Panc1 (cell line): ENCODE measurements around the gene NDUFA12.

Source experiments
- POLR2AphosphoS5 ChIP-seq: IDR thresholded peaks from 2 replicates; pipeline ENCODE4 v1.6.1; 2012; ENCODE audit warnings: mild to moderate bottlenecking, low read depth, low read length, moderate library complexity
- SIN3A ChIP-seq: IDR thresholded peaks from 2 replicates; pipeline ENCODE4 v1.6.1; 2012; ENCODE audit warnings: low read depth, mild to moderate bottlenecking, low read length, moderate library complexity, borderline replicate concordance; ENCODE audit not compliant: insufficient read depth
- TCF7L2 ChIP-seq: IDR thresholded peaks from 2 replicates; pipeline ENCODE4 v1.6.1; 2011; ENCODE audit warnings: mild to moderate bottlenecking, low read depth, low read length, inconsistent platforms
- TF ChIP-seq, protein P1 (sequence below): fragments of 450-650 bp; IDR thresholded peaks from 2 replicates; pipeline ENCODE4 v1.5.1; 2017; ENCODE audit warnings: mild to moderate bottlenecking

DNA sequence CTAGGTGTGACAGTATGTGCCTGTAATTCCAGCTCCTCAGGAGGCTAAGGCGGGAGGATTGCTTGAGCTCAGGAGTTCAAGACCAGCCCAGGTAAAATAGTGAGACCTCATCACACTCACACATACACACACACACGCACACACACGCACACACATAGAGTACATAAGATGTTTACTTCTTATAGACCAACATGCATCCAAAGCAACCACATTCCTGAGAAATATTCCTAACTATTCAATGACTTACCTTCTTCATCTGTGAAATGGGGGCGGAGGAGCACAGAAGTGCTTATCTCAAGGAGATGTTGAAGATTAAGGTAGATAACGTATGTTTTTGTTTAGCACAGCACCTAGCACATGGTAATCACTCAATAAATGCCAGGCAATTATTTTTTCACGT is 6.4 kb downstream of the NDUFA12 start:
- TF ChIP-seq, protein P1, sequence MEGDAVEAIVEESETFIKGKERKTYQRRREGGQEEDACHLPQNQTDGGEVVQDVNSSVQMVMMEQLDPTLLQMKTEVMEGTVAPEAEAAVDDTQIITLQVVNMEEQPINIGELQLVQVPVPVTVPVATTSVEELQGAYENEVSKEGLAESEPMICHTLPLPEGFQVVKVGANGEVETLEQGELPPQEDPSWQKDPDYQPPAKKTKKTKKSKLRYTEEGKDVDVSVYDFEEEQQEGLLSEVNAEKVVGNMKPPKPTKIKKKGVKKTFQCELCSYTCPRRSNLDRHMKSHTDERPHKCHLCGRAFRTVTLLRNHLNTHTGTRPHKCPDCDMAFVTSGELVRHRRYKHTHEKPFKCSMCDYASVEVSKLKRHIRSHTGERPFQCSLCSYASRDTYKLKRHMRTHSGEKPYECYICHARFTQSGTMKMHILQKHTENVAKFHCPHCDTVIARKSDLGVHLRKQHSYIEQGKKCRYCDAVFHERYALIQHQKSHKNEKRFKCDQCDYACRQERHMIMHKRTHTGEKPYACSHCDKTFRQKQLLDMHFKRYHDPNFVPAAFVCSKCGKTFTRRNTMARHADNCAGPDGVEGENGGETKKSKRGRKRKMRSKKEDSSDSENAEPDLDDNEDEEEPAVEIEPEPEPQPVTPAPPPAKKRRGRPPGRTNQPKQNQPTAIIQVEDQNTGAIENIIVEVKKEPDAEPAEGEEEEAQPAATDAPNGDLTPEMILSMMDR, result no peak
- TF ChIP-seq TCF7L2, result no peak
- TF ChIP-seq SIN3A, result no peak
- TF ChIP-seq POLR2AphosphoS5, result no peak
